ENCODE results near the gene KCNK4.
"Not testable (repeated sequence)": the region's sequence is repeated elsewhere in the genome, so short reads cannot be mapped to it uniquely, and the experiment has no call there.

KCNK4 gene

GRCh38 chr11:64318766-64319761 is 28.0 kb downstream of the KCNK4 start:
- Histone ChIP-seq H3K27me3 (replicated peaks; ENCODE audit: control insufficient read depth, insufficient read depth, low read length) (no peaks in the 10 kb centered on the region), H3K36me3 (ENCODE audit: control insufficient read depth, insufficient read depth, low read length, severe bottlenecking) (peaks cover 37% of the 10 kb centered on the region), H3K9ac (ENCODE audit: low read length) (peak overlapping the region; percentile 93), H3K9me3 (ENCODE audit: control insufficient read depth, low read length) (no peaks in the 10 kb centered on the region), H3K4me1 (ENCODE audit: control insufficient read depth, insufficient read depth, low read length) (peaks cover 28% of the 10 kb centered on the region), H3K4me3 (ENCODE audit: low read length) (peak overlapping the region; percentile 91)
- peak; percentile 41 for DNase-seq (ENCODE audit: low read depth)

- H3K9me3 ChIP-seq (ENCODE audit: control insufficient read depth, low read length): no peaks in the 10 kb centered on the region
- H3K27me3 ChIP-seq (replicated peaks; ENCODE audit: control insufficient read depth, insufficient read depth, low read length): no peaks in the 10 kb centered on the region
- peaks cover 20% of the 10 kb centered on the region for H3K4me1 ChIP-seq (ENCODE audit: control insufficient read depth, insufficient read depth, low read length)
- no peak overlapping the region for H3K4me3 ChIP-seq (ENCODE audit: low read length)
- no peak for DNase-seq (ENCODE audit: low read depth)
- peaks cover 23% of the 10 kb centered on the region for H3K36me3 ChIP-seq (ENCODE audit: control insufficient read depth, insufficient read depth, low read length, severe bottlenecking)
- H3K9ac ChIP-seq (ENCODE audit: low read length): no peak overlapping the region
Measured at GRCh38 chr11:64320556-64320955, 29.5 kb downstream of the KCNK4 start.

DNA sequence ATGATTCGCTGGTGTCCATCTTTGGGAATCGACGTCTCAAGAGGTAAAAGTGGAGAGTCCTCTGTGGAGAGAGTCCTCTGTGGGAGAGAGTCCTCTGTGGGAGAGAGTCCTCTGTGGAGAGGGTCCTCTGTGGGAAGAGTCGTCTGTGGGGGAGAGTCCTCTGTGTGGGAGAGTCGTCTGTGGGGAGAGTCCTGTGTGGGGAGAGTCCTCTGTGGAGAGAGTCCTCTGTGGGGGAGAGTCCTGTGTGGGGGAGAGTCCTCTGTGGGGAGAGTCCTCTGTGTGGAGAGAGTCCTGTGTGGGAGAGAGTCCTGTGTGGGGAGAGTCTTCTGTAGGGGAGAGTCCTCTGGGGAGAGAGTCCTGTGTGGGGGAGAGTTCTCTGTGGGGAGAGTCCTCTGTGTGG is 29.9 kb downstream of the KCNK4 start:
- H3K9me3 ChIP-seq (ENCODE audit: control insufficient read depth, low read length): no peaks in the 10 kb centered on the region
- H3K9ac ChIP-seq (ENCODE audit: low read length): no peak overlapping the region
- H3K4me1 ChIP-seq (ENCODE audit: control insufficient read depth, insufficient read depth, low read length): peaks cover 19% of the 10 kb centered on the region
- peaks cover 20% of the 10 kb centered on the region for H3K36me3 ChIP-seq (ENCODE audit: control insufficient read depth, insufficient read depth, low read length, severe bottlenecking)
- no peak for DNase-seq (ENCODE audit: low read depth)
- no peak overlapping the region for H3K4me3 ChIP-seq (ENCODE audit: low read length)
- H3K27me3 ChIP-seq (replicated peaks; ENCODE audit: control insufficient read depth, insufficient read depth, low read length): no peaks in the 10 kb centered on the region

- no peaks in the 10 kb centered on the region for H3K9me3 ChIP-seq (ENCODE audit: control insufficient read depth, low read length)
- no peak overlapping the region for H3K4me3 ChIP-seq (ENCODE audit: low read length)
- H3K4me1 ChIP-seq (ENCODE audit: control insufficient read depth, insufficient read depth, low read length): peaks cover 14% of the 10 kb centered on the region
- no peaks in the 10 kb centered on the region for H3K27me3 ChIP-seq (replicated peaks; ENCODE audit: control insufficient read depth, insufficient read depth, low read length)
- DNase-seq (ENCODE audit: low read depth): no peak
- peaks cover 15% of the 10 kb centered on the region for H3K36me3 ChIP-seq (ENCODE audit: control insufficient read depth, insufficient read depth, low read length, severe bottlenecking)
- H3K9ac ChIP-seq (ENCODE audit: low read length): no peak overlapping the region
Measured at GRCh38 chr11:64321533-64321932, 30.4 kb downstream of the KCNK4 start.

GRCh38 chr11:64322925-64323260 is 31.8 kb downstream of the KCNK4 start:
- H3K9me3 ChIP-seq (ENCODE audit: control insufficient read depth, low read length): no peaks in the 10 kb centered on the region
- H3K4me1 ChIP-seq (ENCODE audit: control insufficient read depth, insufficient read depth, low read length): peaks cover 11% of the 10 kb centered on the region
- H3K36me3 ChIP-seq (ENCODE audit: control insufficient read depth, insufficient read depth, low read length, severe bottlenecking): peaks cover 14% of the 10 kb centered on the region
- H3K9ac ChIP-seq (ENCODE audit: low read length): no peak overlapping the region
- no peaks in the 10 kb centered on the region for H3K27me3 ChIP-seq (replicated peaks; ENCODE audit: control insufficient read depth, insufficient read depth, low read length)
- no peak for DNase-seq (ENCODE audit: low read depth)
- H3K4me3 ChIP-seq (ENCODE audit: low read length): no peak overlapping the region

DNA sequence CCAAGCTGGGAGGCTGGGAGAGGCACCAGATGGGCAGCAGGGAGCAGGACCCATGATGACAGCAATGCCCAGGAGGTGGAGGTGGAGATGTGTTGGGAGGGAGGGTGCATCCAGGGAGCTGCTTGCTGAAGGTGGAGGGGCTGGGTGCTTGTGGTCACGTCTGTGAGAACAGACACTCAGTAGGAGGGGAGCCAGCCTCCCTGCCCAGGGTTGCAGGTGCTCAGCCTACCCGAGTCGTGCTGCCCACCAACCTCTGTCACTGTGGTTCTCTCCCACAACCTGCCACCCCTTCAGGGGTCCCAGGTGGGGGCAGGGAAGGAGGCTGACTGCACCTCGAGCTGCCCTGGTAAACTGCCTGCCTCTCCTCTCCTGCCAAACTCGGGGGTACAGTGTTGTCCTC is 32.3 kb downstream of the KCNK4 start:
- peaks cover 14% of the 10 kb centered on the region for H3K36me3 ChIP-seq (ENCODE audit: control insufficient read depth, insufficient read depth, low read length, severe bottlenecking)
- H3K4me3 ChIP-seq (ENCODE audit: low read length): no peak overlapping the region
- H3K9ac ChIP-seq (ENCODE audit: low read length): no peak overlapping the region
- no peaks in the 10 kb centered on the region for H3K27me3 ChIP-seq (replicated peaks; ENCODE audit: control insufficient read depth, insufficient read depth, low read length)
- no peak for DNase-seq (ENCODE audit: low read depth)
- H3K4me1 ChIP-seq (ENCODE audit: control insufficient read depth, insufficient read depth, low read length): peaks cover 11% of the 10 kb centered on the region
- H3K9me3 ChIP-seq (ENCODE audit: control insufficient read depth, low read length): no peaks in the 10 kb centered on the region

- Histone ChIP-seq H3K4me1 (ENCODE audit: control insufficient read depth, insufficient read depth, low read length) (peaks cover 11% of the 10 kb centered on the region), H3K36me3 (ENCODE audit: control insufficient read depth, insufficient read depth, low read length, severe bottlenecking) (peaks cover 14% of the 10 kb centered on the region)
- H3K9me3 ChIP-seq (ENCODE audit: control insufficient read depth, low read length); H3K27me3 ChIP-seq (replicated peaks; ENCODE audit: control insufficient read depth, insufficient read depth, low read length); DNase-seq (ENCODE audit: low read depth); H3K9ac ChIP-seq (ENCODE audit: low read length); H3K4me3 ChIP-seq (ENCODE audit: low read length): not testable (repeated sequence)
Measured at GRCh38 chr11:64323984-64324383, 32.9 kb downstream of the KCNK4 start.

DNA sequence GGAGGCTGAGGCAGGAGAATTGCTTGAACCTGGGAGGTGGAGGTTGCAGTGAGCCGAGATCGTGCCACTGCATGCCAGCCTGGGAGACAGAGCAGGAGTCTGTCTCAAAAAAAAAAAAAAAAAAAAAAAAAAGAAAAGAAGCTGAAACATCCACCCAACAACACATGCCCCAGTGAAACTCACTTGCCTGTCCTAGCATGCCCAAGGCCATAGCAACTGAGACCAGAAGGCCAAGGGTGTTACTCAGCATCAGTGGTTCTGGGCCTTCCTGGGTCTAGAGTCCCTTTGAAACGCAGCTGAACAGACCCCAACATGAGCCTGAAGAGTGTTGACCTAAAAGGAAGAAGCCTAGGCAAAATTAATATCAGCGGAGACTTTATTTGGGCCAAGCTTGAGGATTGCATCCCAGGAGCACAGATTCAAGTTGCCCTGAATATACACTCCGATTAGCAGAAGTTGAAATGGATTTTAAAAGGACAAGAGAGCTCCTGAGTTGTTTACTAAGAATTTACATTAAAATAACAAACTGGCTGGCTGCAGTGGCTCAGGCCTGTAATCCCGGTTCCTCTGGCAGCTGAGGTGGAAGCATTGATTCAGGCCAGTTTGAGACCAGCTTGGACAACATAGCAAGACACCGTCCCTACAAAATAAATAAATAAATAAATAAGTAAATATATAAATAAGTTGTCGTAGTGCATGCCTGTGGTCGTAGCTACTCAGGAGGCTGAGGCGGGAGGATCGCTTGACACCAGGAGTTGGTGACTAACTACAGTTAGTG is 33.8 kb downstream of the KCNK4 start:
- H3K27me3 ChIP-seq (replicated peaks; ENCODE audit: control insufficient read depth, insufficient read depth, low read length): no peaks in the 10 kb centered on the region
- no peak overlapping the region for H3K9ac ChIP-seq (ENCODE audit: low read length)

GRCh38 chr11:64327375-64327774 is 36.3 kb downstream of the KCNK4 start:
- Histone ChIP-seq H3K4me3 (ENCODE audit: low read length) (no peak overlapping the region), H3K36me3 (ENCODE audit: control insufficient read depth, insufficient read depth, low read length, severe bottlenecking) (peaks cover 2% of the 10 kb centered on the region), H3K9ac (ENCODE audit: low read length) (no peak overlapping the region), H3K4me1 (ENCODE audit: control insufficient read depth, insufficient read depth, low read length) (peaks cover 24% of the 10 kb centered on the region), H3K27me3 (replicated peaks; ENCODE audit: control insufficient read depth, insufficient read depth, low read length) (no peaks in the 10 kb centered on the region), H3K9me3 (ENCODE audit: control insufficient read depth, low read length) (no peaks in the 10 kb centered on the region)
- no peak for DNase-seq (ENCODE audit: low read depth)

More for the DNA sequence above, 33.8 kb downstream of the KCNK4 start:
- no peak for DNase-seq (ENCODE audit: low read depth)
- H3K36me3 ChIP-seq (ENCODE audit: control insufficient read depth, insufficient read depth, low read length, severe bottlenecking): peaks cover 14% of the 10 kb centered on the region
- no peak overlapping the region for H3K4me3 ChIP-seq (ENCODE audit: low read length)
- H3K9me3 ChIP-seq (ENCODE audit: control insufficient read depth, low read length): no peaks in the 10 kb centered on the region
- peaks cover 12% of the 10 kb centered on the region for H3K4me1 ChIP-seq (ENCODE audit: control insufficient read depth, insufficient read depth, low read length)

DNA sequence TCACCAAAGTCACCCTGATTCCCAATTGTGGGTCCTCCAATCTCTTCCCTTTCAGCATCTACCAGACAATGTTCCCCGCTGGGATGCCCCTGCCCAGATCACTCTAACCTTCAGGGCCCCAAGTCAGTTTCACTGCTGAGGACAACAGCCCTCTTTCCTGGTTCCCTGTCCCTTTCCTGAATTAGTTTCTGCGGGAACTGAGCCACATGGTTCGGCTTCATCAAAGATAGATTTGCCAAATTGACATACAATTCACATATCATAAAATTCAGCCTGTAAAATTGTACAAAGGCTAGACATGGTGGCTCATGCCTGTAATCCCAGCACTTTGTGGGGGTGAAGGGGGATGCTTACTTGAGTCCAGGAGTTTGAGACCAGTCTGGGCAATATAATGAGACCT is 36.9 kb downstream of the KCNK4 start:
- H3K9me3 ChIP-seq (ENCODE audit: control insufficient read depth, low read length): no peaks in the 10 kb centered on the region
- DNase-seq (ENCODE audit: low read depth): no peak

GRCh38 chr11:64330888-64331287 is 39.8 kb downstream of the KCNK4 start:
- no peak overlapping the region for H3K9ac ChIP-seq (ENCODE audit: low read length)
- no peak for DNase-seq (ENCODE audit: low read depth)
- no peaks in the 10 kb centered on the region for H3K9me3 ChIP-seq (ENCODE audit: control insufficient read depth, low read length)
- H3K27me3 ChIP-seq (replicated peaks; ENCODE audit: control insufficient read depth, insufficient read depth, low read length): no peaks in the 10 kb centered on the region
- H3K4me1 ChIP-seq (ENCODE audit: control insufficient read depth, insufficient read depth, low read length): peaks cover 29% of the 10 kb centered on the region
- no peak overlapping the region for H3K4me3 ChIP-seq (ENCODE audit: low read length)
- no peaks in the 10 kb centered on the region for H3K36me3 ChIP-seq (ENCODE audit: control insufficient read depth, insufficient read depth, low read length, severe bottlenecking)

More for the DNA sequence above, 36.9 kb downstream of the KCNK4 start:
- Histone ChIP-seq H3K27me3 (replicated peaks; ENCODE audit: control insufficient read depth, insufficient read depth, low read length) (no peaks in the 10 kb centered on the region), H3K4me3 (ENCODE audit: low read length) (no peak overlapping the region), H3K9ac (ENCODE audit: low read length) (no peak overlapping the region), H3K36me3 (ENCODE audit: control insufficient read depth, insufficient read depth, low read length, severe bottlenecking) (no peaks in the 10 kb centered on the region), H3K4me1 (ENCODE audit: control insufficient read depth, insufficient read depth, low read length) (peaks cover 25% of the 10 kb centered on the region)
